ENCODE data around the gene CEP104. TPM values are rescaled to one million over a fixed set of nuclear protein-coding genes. Genes with fewer than 3 reads are reported as not detected.

CEP104 gene
- polyA plus RNA-seq, 2 of the 4 experiments (the other 2 are of a cell fraction) = 14.5 to 28.8 TPM

DNA sequence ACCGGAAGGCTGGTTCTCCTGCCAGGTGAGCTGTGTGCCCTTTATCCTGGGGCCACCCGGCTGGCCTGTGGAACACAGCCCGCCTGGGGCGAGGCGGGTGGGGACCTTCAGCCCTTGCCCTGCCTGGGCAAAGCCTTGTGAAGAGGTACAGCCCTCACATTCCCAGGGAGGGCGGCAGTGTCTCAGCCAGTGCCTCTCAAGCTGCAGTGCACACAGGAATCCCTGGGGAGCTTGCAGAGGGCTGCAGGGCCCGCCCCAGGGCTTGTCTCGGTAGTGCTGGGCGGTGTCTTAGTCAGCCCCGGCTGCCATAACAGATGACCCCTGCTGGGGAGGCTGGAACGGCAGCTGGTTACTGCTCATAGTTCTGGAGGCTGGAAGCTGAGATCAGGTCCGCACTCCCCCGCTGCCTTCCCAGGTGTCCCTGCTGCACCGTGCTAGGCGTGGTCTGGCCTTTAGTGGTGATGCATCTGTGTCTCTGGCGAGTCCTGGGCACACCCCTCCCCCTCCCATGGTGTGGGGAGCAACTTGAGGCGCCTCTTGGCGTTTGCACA is 12.8 kb upstream of the CEP104 start:
- ChIA-PET CTCF (no interaction called here), POLR2A (no interaction called here)
- H3K4me3 ChIP-seq = no peak overlapping the region
- DNase-seq (ENCODE audit: low read depth in 1 of 2, low spot score in 1 of 2) (no peak), FAIRE-seq (no peak), ATAC-seq (peak in 1 of 2 experiments; percentile 32; a peak in 1 of 6 replicates)
- 72% methylated on average over 7 of the region's 18 CpGs for WGBS (ENCODE audit: missing lambda C conversion rate)
- H3K9me3 ChIP-seq = no peaks in the 10 kb centered on the region
- H3K4me1 ChIP-seq = no peaks in the 10 kb centered on the region
- H3K4me2 ChIP-seq = no peak overlapping the region
- no peak for TF ChIP-seq SMC3 (IDR thresholded peaks at IDR 0.05)
- TF ChIP-seq, protein P1, sequence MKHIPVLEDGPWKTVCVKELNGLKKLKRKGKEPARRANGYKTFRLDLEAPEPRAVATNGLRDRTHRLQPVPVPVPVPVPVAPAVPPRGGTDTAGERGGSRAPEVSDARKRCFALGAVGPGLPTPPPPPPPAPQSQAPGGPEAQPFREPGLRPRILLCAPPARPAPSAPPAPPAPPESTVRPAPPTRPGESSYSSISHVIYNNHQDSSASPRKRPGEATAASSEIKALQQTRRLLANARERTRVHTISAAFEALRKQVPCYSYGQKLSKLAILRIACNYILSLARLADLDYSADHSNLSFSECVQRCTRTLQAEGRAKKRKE (CRISPR knock-in tag; IDR thresholded peaks at IDR 0.05; ENCODE audit: low read depth) = no peak
- TF ChIP-seq, protein P2, sequence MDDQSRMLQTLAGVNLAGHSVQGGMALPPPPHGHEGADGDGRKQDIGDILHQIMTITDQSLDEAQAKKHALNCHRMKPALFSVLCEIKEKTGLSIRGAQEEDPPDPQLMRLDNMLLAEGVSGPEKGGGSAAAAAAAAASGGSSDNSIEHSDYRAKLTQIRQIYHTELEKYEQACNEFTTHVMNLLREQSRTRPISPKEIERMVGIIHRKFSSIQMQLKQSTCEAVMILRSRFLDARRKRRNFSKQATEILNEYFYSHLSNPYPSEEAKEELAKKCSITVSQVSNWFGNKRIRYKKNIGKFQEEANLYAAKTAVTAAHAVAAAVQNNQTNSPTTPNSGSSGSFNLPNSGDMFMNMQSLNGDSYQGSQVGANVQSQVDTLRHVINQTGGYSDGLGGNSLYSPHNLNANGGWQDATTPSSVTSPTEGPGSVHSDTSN (IDR thresholded peaks at IDR 0.05) = no peak
- no peak for TF ChIP-seq GATA3 (IDR thresholded peaks at IDR 0.05; ENCODE audit: borderline replicate concordance)
- TF ChIP-seq ZNF302 (CRISPR knock-in tag; IDR thresholded peaks at IDR 0.05) = no peak
- TF ChIP-seq ESRRA (IDR thresholded peaks at IDR 0.05; ENCODE audit: borderline replicate concordance, low read length) = no peak
- no peak for TF ChIP-seq RAD21 (conservative IDR thresholded peaks at IDR 0.05 in 1 of 2, IDR thresholded peaks at IDR 0.05 in 1 of 2)
- no peak for TF ChIP-seq HDAC2 (IDR thresholded peaks at IDR 0.05)
- no peak for TF ChIP-seq NR3C1 (IDR thresholded peaks at IDR 0.05)
- TF ChIP-seq PHF8 (IDR thresholded peaks at IDR 0.05; ENCODE audit: borderline replicate concordance, low read depth) = no peak
- no peak for TF ChIP-seq HEYL (CRISPR knock-in tag; IDR thresholded peaks at IDR 0.05)
- TF ChIP-seq BHLHE40 (IDR thresholded peaks at IDR 0.05; ENCODE audit: low read depth, low read length) = no peak
- TF ChIP-seq, protein P3, sequence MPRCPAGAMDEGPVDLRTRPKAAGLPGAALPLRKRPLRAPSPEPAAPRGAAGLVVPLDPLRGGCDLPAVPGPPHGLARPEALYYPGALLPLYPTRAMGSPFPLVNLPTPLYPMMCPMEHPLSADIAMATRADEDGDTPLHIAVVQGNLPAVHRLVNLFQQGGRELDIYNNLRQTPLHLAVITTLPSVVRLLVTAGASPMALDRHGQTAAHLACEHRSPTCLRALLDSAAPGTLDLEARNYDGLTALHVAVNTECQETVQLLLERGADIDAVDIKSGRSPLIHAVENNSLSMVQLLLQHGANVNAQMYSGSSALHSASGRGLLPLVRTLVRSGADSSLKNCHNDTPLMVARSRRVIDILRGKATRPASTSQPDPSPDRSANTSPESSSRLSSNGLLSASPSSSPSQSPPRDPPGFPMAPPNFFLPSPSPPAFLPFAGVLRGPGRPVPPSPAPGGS (IDR thresholded peaks at IDR 0.05) = no peak
- no peak for TF ChIP-seq FOXS1 (CRISPR knock-in tag; IDR thresholded peaks at IDR 0.05)
- no peak for TF ChIP-seq SREBF2 (IDR thresholded peaks at IDR 0.05)
- TF ChIP-seq EHMT2 (IDR thresholded peaks at IDR 0.05; ENCODE audit: low read depth) = no peak
- no peak overlapping the region for H3K27ac ChIP-seq

DNA sequence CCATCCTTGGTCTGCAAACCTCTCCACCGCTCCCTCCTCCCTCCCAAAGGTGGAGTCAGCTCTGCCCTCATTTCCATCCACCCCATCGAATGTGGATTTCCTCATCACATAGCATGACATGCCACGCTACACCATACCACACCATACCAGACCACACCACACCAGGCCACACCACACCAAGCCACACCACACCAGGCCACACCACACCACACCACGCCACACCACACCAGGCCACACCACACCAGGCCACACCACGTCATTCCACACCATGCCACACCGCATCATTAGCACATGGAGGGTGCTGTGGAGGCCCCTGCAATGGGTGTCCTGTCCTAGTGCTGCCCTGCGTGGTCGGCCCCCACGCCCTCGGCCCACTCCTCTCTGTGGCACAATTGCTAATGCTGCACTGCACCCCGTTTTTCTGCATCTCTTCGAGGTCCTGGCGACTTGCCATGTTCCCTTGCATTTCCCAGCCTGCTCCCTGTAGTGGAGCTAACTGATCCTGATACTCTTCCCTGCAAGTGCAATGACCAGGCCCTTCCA is 11.5 kb upstream of the CEP104 start:
- ATAC-seq (no peak), FAIRE-seq (no peak), DNase-seq (ENCODE audit: low read depth in 1 of 2, low spot score in 1 of 2) (no peak)
- H3K4me1 ChIP-seq = no peaks in the 10 kb centered on the region
- no peaks in the 10 kb centered on the region for H3K9me3 ChIP-seq
- CTCF ChIA-PET = interaction anchor here (1.2 to 1.6 kb wide), 2 partner anchors 10 to 38 kb away, joined by 4 read pairs; no protein-coding TSS in a partner anchor
- no peak overlapping the region for H3K4me3 ChIP-seq
- no peak overlapping the region for H3K27ac ChIP-seq
- TF ChIP-seq, protein P4, sequence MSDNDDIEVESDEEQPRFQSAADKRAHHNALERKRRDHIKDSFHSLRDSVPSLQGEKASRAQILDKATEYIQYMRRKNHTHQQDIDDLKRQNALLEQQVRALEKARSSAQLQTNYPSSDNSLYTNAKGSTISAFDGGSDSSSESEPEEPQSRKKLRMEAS (IDR thresholded peaks at IDR 0.05) = no peak
- TF ChIP-seq HEYL (CRISPR knock-in tag; IDR thresholded peaks at IDR 0.05) = no peak
- POLR2A ChIA-PET = no interaction called here
- 79% methylated on average over 13 of the region's 13 CpGs for WGBS (ENCODE audit: missing lambda C conversion rate)
- no peak overlapping the region for H3K4me2 ChIP-seq

DNA sequence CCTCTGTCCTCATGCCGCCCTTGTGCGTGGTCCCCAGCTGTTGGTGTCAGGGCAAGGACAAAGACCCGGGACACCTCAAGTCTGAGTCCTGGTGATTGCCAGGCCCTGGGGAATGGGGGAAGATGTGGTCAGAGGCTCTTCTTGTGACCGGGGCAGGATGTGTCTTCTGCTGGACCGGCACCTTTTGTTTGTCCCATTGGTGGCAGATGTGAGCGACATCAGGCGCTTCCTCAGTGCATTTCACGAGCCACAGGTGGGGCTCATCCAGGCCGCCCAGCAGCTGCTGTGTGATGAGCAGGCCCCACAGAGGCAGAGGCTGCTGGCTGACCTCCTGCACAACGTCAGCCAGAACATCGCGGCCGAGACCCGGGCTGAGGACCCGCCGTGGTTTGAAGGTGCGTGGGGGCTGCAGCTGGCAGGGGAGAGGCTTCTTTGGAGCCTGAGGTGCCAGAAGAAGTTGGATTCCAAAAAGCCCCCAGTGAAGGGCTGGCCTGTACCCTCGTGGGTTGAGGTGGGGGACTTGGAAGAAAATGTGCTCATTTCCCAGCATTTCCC is 8.7 kb upstream of the CEP104 start:
- FAIRE-seq (no peak), DNase-seq (ENCODE audit: low read depth in 1 of 2, low spot score in 1 of 2) (no peak), ATAC-seq (no peak)
- Histone ChIP-seq H3K4me3 (no peak overlapping the region), H3K27ac (no peak overlapping the region), H3K4me1 (no peaks in the 10 kb centered on the region), H3K9me3 (no peaks in the 10 kb centered on the region), H3K4me2 (no peak overlapping the region)
- ChIA-PET CTCF (interaction anchor here (1.8 kb wide), 1 partner anchor 9 kb away, joined by 6 read pairs; the partner anchor contains the start of genes CEP104 and DFFB), POLR2A (no interaction called here)
- WGBS (ENCODE audit: missing lambda C conversion rate) = 85% methylated on average over 14 of the region's 18 CpGs
- TF ChIP-seq CHD2 (IDR thresholded peaks at IDR 0.05; ENCODE audit: low read length, partially characterized antibody) (no peak), JUN (IDR thresholded peaks at IDR 0.05) (no peak), ZNF302 (CRISPR knock-in tag; IDR thresholded peaks at IDR 0.05) (no peak), ESRRA (IDR thresholded peaks at IDR 0.05; ENCODE audit: borderline replicate concordance, low read length) (no peak), EP300 (IDR thresholded peaks at IDR 0.05) (no peak), FOSL2 (IDR thresholded peaks at IDR 0.05) (no peak), FOSL2 (CRISPR knock-in tag; IDR thresholded peaks at IDR 0.05) (no peak), RARB (CRISPR knock-in tag; IDR thresholded peaks at IDR 0.05) (no peak), TFCP2L1 (CRISPR knock-in tag; IDR thresholded peaks at IDR 0.05) (no peak), KDM5A (IDR thresholded peaks at IDR 0.05) (no peak), HEYL (CRISPR knock-in tag; IDR thresholded peaks at IDR 0.05) (no peak)
- TF ChIP-seq, protein P2 (IDR thresholded peaks at IDR 0.05) = no peak
- TF ChIP-seq, protein P4 (IDR thresholded peaks at IDR 0.05) = no peak
- TF ChIP-seq, protein P5, sequence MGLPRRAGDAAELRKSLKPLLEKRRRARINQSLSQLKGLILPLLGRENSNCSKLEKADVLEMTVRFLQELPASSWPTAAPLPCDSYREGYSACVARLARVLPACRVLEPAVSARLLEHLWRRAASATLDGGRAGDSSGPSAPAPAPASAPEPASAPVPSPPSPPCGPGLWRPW (IDR thresholded peaks at IDR 0.05) = no peak
- TF ChIP-seq, protein P6, sequence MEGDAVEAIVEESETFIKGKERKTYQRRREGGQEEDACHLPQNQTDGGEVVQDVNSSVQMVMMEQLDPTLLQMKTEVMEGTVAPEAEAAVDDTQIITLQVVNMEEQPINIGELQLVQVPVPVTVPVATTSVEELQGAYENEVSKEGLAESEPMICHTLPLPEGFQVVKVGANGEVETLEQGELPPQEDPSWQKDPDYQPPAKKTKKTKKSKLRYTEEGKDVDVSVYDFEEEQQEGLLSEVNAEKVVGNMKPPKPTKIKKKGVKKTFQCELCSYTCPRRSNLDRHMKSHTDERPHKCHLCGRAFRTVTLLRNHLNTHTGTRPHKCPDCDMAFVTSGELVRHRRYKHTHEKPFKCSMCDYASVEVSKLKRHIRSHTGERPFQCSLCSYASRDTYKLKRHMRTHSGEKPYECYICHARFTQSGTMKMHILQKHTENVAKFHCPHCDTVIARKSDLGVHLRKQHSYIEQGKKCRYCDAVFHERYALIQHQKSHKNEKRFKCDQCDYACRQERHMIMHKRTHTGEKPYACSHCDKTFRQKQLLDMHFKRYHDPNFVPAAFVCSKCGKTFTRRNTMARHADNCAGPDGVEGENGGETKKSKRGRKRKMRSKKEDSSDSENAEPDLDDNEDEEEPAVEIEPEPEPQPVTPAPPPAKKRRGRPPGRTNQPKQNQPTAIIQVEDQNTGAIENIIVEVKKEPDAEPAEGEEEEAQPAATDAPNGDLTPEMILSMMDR (IDR thresholded peaks at IDR 0.05) = no peak
